Gastrocnemius medialis (tissue), 4 donors: ENCODE results near the gene MAP3K7CL. TPM values are rescaled to one million over a fixed set of nuclear protein-coding genes. Genes with fewer than 3 reads are reported as not detected.
A peak's percentile ranks its signal among the peaks of the same experiment; 100 is the strongest.
"Not testable (repeated sequence)": the region's sequence is repeated elsewhere in the genome, so short reads cannot be mapped to it uniquely, and the experiment has no call there.

ENCODE experiments used
- ATAC-seq, 2 donors: fragments of 150-250 bp; one replicate each; pipeline ENCODE4 v1.9.1; 2016
- DNase-seq, 2 donors: peaks; one replicate each; pipeline ENCODE4 v3.0.0-alpha.2; 2019
- H3K27ac ChIP-seq, 4 donors: fragments of 200-600 bp; sonication (generic); 1 replicate in 1 of 4; 2 replicates in 3 of 4; pipeline ENCODE4 v1.5.1; 2016 to 2018; ENCODE audit warnings: mild to moderate bottlenecking in 2 of 4, moderate library complexity in 1 of 4
- H3K27me3 ChIP-seq, 3 donors: fragments of 200-600 bp; sonication (generic) in 2 of 3; 1 replicate in 1 of 3; 2 replicates in 2 of 3; pipeline versions ENCODE4 v1.5.1 to v1.6.0; 2016 to 2019; ENCODE audit warnings: mild to moderate bottlenecking in 1 of 3, moderate library complexity in 1 of 3
- H3K36me3 ChIP-seq, 2 donors: fragments of 200-600 bp; sonication (generic) in 1 of 2; one replicate each; pipeline ENCODE4 v1.5.1; 2017 to 2018
- H3K4me1 ChIP-seq, 2 donors: fragments of 200-600 bp; sonication (generic) in 1 of 2; one replicate each; pipeline ENCODE4 v1.5.1; 2016 to 2017; ENCODE audit warnings: mild to moderate bottlenecking in 2 of 2
- H3K4me3 ChIP-seq, 4 donors: fragments of 200-600 bp; sonication (generic) in 3 of 4; 1 replicate in 1 of 4; 2 replicates in 3 of 4; pipeline ENCODE4 v1.5.1; 2016 to 2019; ENCODE audit warnings: mild to moderate bottlenecking in 2 of 4
- H3K9me3 ChIP-seq, 3 donors: fragments of 200-600 bp; sonication (generic) in 2 of 3; 1 replicate in 1 of 3; 2 replicates in 2 of 3; pipeline ENCODE4 v1.5.1; 2016 to 2019
- POLR2A ChIP-seq, 2 donors: fragments of 450-650 bp; IDR thresholded peaks; one replicate each; pipeline ENCODE4 v1.6.1; 2017; ENCODE audit warnings: antibody characterized with exemption in 2 of 2, mild to moderate bottlenecking in 2 of 2, moderate library complexity in 2 of 2
- in situ Hi-C, 4 donors: fragments of 200-750 bp; cut with MboI; loops; one replicate each; pipeline versions ENCODE4 v1.15.0 to v1.8.0; 2017; ENCODE audit warnings: low sequenced_read_pairs in 4 of 4
- intact Hi-C: fragments of 100-400 bp; cut with DNase I; formaldehyde crosslinking; loops from one replicate; pipeline ENCODE4 v1.15.1; 2023; ENCODE audit warnings: low total_unique reads
- total RNA-seq, 4 donors: library from RNA; depleted of rRNA; stranded (reverse); fragments of >200 nt; gene quantifications; one replicate each; pipeline versions ENCODE4 v1.1.0 to v1.2.3, GENCODE V29; 2016
- TF ChIP-seq, protein P1 (sequence below), 5 experiments: fragments of 450-650 bp in 3 of 5; fragments of 200-600 bp in 2 of 5; sonication (generic) in 2 of 5; IDR thresholded peaks in 4 of 5; conservative IDR thresholded peaks in 1 of 5; 1 replicate in 4 of 5; 2 replicates in 1 of 5; pipeline ENCODE4 v1.5.1; 2016 to 2019; ENCODE audit warnings: antibody characterized with exemption in 5 of 5, mild to moderate bottlenecking in 3 of 5, moderate library complexity in 3 of 5

MAP3K7CL gene
- total RNA-seq, 4 donors from 2014 or later, result 4.3 to 17.4 (median 15.5) TPM; not detected in 1

DNA sequence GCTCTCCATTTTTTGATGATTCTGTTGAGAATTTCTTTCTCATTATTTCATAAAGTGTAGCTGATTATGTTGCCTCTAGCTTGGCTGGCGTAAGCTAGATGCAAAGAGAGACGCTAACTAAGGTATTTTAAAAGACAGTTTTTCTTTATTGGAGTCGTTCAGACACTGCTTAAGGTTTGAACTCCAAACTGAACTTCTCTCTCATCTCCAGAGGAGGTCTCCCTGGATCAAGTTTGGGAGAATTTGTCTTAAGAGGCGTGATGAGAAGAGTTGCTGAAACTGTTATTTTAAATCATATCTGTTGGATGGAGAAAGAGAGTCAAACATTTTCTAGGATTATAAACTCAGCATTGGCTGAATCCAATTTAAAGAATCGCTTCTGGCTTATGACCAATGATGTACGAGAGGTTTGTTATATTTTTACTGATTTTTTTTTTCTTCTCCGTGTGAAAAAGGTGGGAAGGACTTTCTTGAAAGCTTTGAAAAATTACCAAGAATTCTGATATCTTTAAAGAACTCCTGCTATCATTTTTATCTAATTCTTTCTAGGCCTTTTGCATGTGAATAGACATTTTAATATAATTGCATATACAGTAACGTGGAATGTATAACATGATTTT lies 34.0 kb downstream of the MAP3K7CL start:
- intact Hi-C loops, result loop anchor here (1.0 kb wide), 1 partner anchor 208 kb away; no protein-coding TSS in a partner anchor
- DNase-seq (no peak), ATAC-seq (peak; percentile 82 to 85)
- Histone ChIP-seq H3K4me1 (peaks cover 4 to 9% of the 10 kb centered on the region in 2 donors), H3K9me3 (no peaks in the 10 kb centered on the region), H3K27ac (peak overlapping the region in 1 of 4 donors; percentile 32), H3K4me3 (no peak overlapping the region), H3K36me3 (no peaks in the 10 kb centered on the region), H3K27me3 (no peaks in the 10 kb centered on the region)
- no peak for TF ChIP-seq POLR2A (IDR thresholded peaks at IDR 0.05)
- TF ChIP-seq, protein P1, sequence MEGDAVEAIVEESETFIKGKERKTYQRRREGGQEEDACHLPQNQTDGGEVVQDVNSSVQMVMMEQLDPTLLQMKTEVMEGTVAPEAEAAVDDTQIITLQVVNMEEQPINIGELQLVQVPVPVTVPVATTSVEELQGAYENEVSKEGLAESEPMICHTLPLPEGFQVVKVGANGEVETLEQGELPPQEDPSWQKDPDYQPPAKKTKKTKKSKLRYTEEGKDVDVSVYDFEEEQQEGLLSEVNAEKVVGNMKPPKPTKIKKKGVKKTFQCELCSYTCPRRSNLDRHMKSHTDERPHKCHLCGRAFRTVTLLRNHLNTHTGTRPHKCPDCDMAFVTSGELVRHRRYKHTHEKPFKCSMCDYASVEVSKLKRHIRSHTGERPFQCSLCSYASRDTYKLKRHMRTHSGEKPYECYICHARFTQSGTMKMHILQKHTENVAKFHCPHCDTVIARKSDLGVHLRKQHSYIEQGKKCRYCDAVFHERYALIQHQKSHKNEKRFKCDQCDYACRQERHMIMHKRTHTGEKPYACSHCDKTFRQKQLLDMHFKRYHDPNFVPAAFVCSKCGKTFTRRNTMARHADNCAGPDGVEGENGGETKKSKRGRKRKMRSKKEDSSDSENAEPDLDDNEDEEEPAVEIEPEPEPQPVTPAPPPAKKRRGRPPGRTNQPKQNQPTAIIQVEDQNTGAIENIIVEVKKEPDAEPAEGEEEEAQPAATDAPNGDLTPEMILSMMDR (IDR thresholded peaks at IDR 0.05 in 4 of 5, conservative IDR thresholded peaks at IDR 0.05 in 1 of 5), result peak in 4 of 5 experiments; percentile 51 to 66 (median 64)
- in situ Hi-C loops, result loop anchor here (5.0 to 25.0 kb wide), 3 partner anchors 123 to 210 kb away; partner anchors contain the start of gene BACH1 (in 1 of the 4)

DNA sequence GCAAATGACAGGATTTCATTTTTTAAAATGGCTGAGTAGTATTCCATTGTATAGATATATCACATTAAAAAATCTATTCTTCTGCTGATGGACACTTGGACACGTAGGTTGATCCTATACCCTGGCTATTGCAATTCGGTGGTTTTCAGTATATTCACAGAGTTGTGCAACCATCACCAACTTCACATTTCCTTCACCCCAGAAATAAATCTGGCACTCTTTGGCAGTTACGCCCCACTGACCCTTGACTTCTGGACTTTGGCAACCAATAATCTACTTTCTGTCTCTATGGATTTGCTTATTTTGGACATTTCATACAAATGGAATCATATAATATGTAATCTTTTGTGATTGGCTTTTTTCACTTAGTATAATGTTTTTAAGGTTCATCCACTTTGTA lies 35.9 kb downstream of the MAP3K7CL start:
- H3K9me3 ChIP-seq, result no peaks in the 10 kb centered on the region
- no peak overlapping the region for H3K4me3 ChIP-seq
- DNase-seq, result no peak
- intact Hi-C loops (no loop called here), in situ Hi-C loops (loop anchor here in 2 of 4 donors (10.0 to 25.0 kb wide), 2 partner anchors 121 to 208 kb away; partner anchors contain the start of gene BACH1 (in 1 of the 2))
- no peak overlapping the region for H3K27ac ChIP-seq
- ATAC-seq, result no peak
- no peaks in the 10 kb centered on the region for H3K27me3 ChIP-seq
- H3K4me1 ChIP-seq, result peaks cover 4 to 9% of the 10 kb centered on the region in 2 donors
- no peaks in the 10 kb centered on the region for H3K36me3 ChIP-seq
- TF ChIP-seq, protein P1 (IDR thresholded peaks at IDR 0.05 in 4 of 5, conservative IDR thresholded peaks at IDR 0.05 in 1 of 5), result no peak
- no peak for TF ChIP-seq POLR2A (IDR thresholded peaks at IDR 0.05)

DNA sequence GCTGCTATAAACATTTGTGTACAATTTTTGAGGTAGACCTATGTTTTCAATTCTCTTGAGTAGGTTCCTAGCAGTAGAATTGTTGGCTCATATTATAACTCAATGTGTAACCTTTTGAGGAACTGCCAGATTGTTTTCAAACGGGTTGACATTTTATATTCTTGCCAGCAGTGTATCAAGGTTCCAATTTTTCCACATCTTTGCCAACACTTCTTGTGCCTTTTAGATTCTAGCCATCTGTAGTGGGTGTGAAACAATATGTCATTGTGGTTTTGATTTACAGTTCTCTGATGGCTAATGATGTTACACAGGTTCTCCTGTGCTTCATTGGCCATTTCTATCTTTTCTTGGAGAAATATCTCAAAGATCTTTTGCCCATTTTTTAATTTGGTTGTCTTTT lies 36.4 kb downstream of the MAP3K7CL start:
- TF ChIP-seq, protein P1 (IDR thresholded peaks at IDR 0.05 in 4 of 5, conservative IDR thresholded peaks at IDR 0.05 in 1 of 5), result no peak
- TF ChIP-seq POLR2A (IDR thresholded peaks at IDR 0.05), result no peak
- H3K4me3 ChIP-seq, result no peak overlapping the region
- peaks cover 4 to 9% of the 10 kb centered on the region in 2 donors for H3K4me1 ChIP-seq
- no peak overlapping the region for H3K27ac ChIP-seq
- DNase-seq (no peak), ATAC-seq (no peak)
- in situ Hi-C loops (loop anchor here in 2 of 4 donors (10.0 to 25.0 kb wide), 2 partner anchors 120 to 208 kb away; partner anchors contain the start of gene BACH1 (in 1 of the 2)), intact Hi-C loops (no loop called here)
- H3K36me3 ChIP-seq, result no peaks in the 10 kb centered on the region
- H3K27me3 ChIP-seq, result no peaks in the 10 kb centered on the region
- no peaks in the 10 kb centered on the region for H3K9me3 ChIP-seq

DNA sequence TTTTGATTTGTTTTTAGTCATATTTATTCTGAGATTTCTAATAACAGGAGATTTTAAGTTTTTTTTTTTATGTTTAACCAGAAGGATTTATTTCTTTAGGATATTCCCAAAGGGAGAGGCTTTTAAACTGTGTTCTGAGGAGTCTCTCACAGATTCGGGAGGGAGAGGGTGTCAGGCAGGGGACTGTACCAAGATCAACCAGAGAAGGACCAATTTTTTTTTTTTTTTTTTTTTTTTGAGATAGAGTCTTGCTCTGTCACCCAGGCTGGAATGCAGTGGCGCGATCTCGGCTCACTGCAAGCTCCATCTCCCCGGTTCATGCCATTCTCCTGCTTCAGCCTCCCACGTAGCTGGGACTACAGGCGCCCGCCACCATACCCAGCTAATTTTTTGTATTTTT lies 37.0 kb downstream of the MAP3K7CL start:
- H3K27me3 ChIP-seq, ATAC-seq, H3K4me3 ChIP-seq, intact Hi-C loops, H3K9me3 ChIP-seq, H3K27ac ChIP-seq, DNase-seq, H3K4me1 ChIP-seq, H3K36me3 ChIP-seq: not testable (repeated sequence)
- in situ Hi-C loops, result loop anchor here in 2 of 4 donors (10.0 to 25.0 kb wide), 2 partner anchors 120 to 207 kb away; partner anchors contain the start of gene BACH1 (in 1 of the 2)

DNA sequence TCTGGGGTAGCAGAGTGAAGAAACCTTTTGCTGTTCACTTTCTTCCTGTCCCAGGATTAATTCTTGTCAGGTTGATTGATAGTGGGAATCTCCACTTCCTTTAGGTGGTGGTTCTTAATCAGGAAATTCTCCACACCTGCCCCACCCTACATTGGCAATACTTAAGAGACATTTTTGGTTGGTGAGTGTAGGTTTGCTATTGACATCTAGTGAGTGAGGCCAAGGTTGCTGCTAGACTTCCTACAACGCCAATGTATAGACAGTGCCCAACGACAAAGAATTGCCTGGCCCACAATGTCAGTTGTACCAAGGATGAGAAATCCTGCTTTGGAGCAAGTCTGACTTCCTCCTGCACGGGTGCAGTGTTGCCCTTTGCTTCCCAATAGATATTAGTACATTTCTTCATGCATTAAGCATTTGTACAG lies 38.5 kb downstream of the MAP3K7CL start:
- no peaks in the 10 kb centered on the region for H3K9me3 ChIP-seq
- no peak overlapping the region for H3K27ac ChIP-seq
- H3K4me3 ChIP-seq, result no peak overlapping the region
- H3K36me3 ChIP-seq, result no peaks in the 10 kb centered on the region
- H3K27me3 ChIP-seq, result no peaks in the 10 kb centered on the region
- TF ChIP-seq, protein P1 (IDR thresholded peaks at IDR 0.05 in 4 of 5, conservative IDR thresholded peaks at IDR 0.05 in 1 of 5), result no peak
- TF ChIP-seq POLR2A (IDR thresholded peaks at IDR 0.05), result no peak
- in situ Hi-C loops (loop anchor here in 2 of 4 donors (10.0 to 25.0 kb wide), 2 partner anchors 118 to 206 kb away; partner anchors contain the start of gene BACH1 (in 1 of the 2)), intact Hi-C loops (no loop called here)
- H3K4me1 ChIP-seq, result peaks cover 4 to 7% of the 10 kb centered on the region in 2 donors
- DNase-seq (no peak), ATAC-seq (no peak)
